ENCODE data around the gene UMAD1. TPM values are rescaled to one million over a fixed set of nuclear protein-coding genes. Genes with fewer than 3 reads are reported as not detected.

Gene UMAD1
- total and polyA plus RNA-seq, 12 donors, result 7.4 to 77.4 (median 24.4) TPM

DNA sequence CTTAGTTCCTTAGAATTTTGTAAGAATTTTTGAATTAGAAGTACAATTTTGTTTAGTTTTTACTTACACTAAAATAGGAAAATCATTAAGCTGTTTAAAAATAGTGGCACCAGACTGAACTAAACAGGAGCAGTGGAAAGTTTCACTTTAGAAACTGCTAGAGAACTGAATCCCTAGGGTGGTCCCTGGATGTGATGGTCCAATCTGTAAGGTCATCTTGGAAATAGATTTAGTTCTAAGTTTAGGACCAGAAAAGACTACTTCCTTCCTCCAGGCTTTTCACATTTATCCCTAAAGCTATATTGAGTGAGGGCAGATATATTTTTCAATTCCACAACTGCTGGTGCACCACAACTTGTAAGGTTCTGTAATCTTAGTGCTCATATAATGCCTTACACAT, 58.8 kb downstream of the UMAD1 start:
- no peaks in the 10 kb centered on the region for H3K9me3 ChIP-seq (replicated peaks in 1 of 3)
- no peak overlapping the region for H3K4me3 ChIP-seq
- intact Hi-C loops (cut with DNase I), result no loop called here
- DNase-seq, result no peak
- no peak for TF ChIP-seq CTCF (IDR thresholded peaks at IDR 0.05)
- no peak for TF ChIP-seq POLR2A (IDR thresholded peaks at IDR 0.05)
- H3K36me3 ChIP-seq (replicated peaks in 1 of 2), result no peaks in the 10 kb centered on the region
- no peak overlapping the region for H3K27ac ChIP-seq
- H3K4me1 ChIP-seq (replicated peaks in 1 of 2), result peaks cover 21 to 53% of the 10 kb centered on the region in 2 donors
- no peaks in the 10 kb centered on the region for H3K27me3 ChIP-seq

DNA sequence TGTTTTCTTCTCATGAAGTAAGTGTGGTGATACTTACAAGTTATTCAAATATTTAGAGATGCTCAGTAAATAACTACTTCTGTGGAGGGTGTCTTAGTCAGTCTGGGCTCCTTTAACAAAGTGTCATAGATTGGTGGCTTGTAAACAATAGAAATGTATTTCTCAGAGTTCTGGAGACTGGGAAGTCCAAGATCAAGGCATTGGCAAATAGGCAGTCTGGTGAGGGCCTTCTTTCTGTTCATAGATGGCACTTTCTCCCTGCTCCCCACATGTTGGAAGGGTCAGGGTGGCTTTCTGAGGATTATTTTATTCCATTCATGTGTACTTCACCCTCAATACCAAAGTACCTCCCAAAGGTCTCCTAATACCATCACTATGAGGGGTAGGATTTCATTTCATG, 59.4 kb downstream of the UMAD1 start:
- peaks cover 21 to 49% of the 10 kb centered on the region in 2 donors for H3K4me1 ChIP-seq (replicated peaks in 1 of 2)
- no peak overlapping the region for H3K27ac ChIP-seq
- DNase-seq, result no peak
- TF ChIP-seq POLR2A (IDR thresholded peaks at IDR 0.05) (no peak), CTCF (IDR thresholded peaks at IDR 0.05) (no peak)
- H3K9me3 ChIP-seq (replicated peaks in 1 of 3), result no peaks in the 10 kb centered on the region
- intact Hi-C loops (cut with DNase I), result no loop called here
- no peak overlapping the region for H3K4me3 ChIP-seq
- no peaks in the 10 kb centered on the region for H3K27me3 ChIP-seq
- no peaks in the 10 kb centered on the region for H3K36me3 ChIP-seq (replicated peaks in 1 of 2)

- H3K36me3 ChIP-seq (replicated peaks in 1 of 2), result no peaks in the 10 kb centered on the region
- no peaks in the 10 kb centered on the region for H3K9me3 ChIP-seq (replicated peaks in 1 of 3)
- intact Hi-C loops (cut with DNase I), result no loop called here
- no peak overlapping the region for H3K27ac ChIP-seq
- H3K27me3 ChIP-seq, result no peaks in the 10 kb centered on the region
- 93 to 96% (median 95%) methylated on average over 1 of the region's 1 CpG for WGBS, 4 donors
- TF ChIP-seq POLR2A (IDR thresholded peaks at IDR 0.05) (no peak), CTCF (IDR thresholded peaks at IDR 0.05) (no peak)
- peaks cover 10 to 41% of the 10 kb centered on the region in 2 donors for H3K4me1 ChIP-seq (replicated peaks in 1 of 2)
- H3K4me3 ChIP-seq, result no peak overlapping the region
- no peak for DNase-seq
Observed at GRCh38 chr7:7701527-7701926, 61.0 kb downstream of the UMAD1 start.

DNA sequence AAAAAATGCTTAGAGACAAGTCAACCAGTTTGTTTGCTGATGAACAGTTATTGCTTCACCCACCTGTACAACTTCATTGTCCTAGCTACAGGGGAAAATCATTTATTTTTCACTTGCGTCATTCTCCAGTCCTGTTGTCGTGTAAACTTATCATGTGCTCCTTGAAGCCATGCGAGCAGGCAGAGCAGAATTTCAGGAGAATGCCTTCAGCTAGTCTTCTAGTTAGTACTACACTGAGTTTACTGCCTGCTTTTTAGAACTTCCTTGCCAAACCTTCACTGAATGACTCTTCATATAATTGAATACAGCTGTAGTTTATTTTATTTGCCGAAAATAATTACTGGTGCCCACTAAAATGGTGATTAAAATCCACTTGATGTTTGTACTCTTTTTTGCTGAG, 62.3 kb downstream of the UMAD1 start:
- 81 to 90% (median 89%) methylated on average over 4 of the region's 4 CpGs for WGBS, 4 donors
- H3K4me3 ChIP-seq, result no peak overlapping the region
- H3K27me3 ChIP-seq, result no peaks in the 10 kb centered on the region
- DNase-seq, result no peak
- no peaks in the 10 kb centered on the region for H3K9me3 ChIP-seq (replicated peaks in 1 of 3)
- H3K4me1 ChIP-seq (replicated peaks in 1 of 2), result peaks cover 0 to 28% of the 10 kb centered on the region in 2 donors
- no peak overlapping the region for H3K27ac ChIP-seq
- TF ChIP-seq POLR2A (IDR thresholded peaks at IDR 0.05) (no peak), CTCF (IDR thresholded peaks at IDR 0.05) (no peak)
- intact Hi-C loops (cut with DNase I), result no loop called here
- no peaks in the 10 kb centered on the region for H3K36me3 ChIP-seq (replicated peaks in 1 of 2)
